Parathyroid adenoma (tissue), 2 donors: ENCODE measurements around the gene SLC6A16.

Experiments used
- H2AFZ ChIP-seq: fragments of 300-600 bp; sonication (generic); one replicate; pipeline ENCODE4 v1.7.0; 2017; ENCODE audit warnings: antibody characterized with exemption, mild to moderate bottlenecking
- H3K27ac ChIP-seq: fragments of 300-600 bp; sonication (generic); one replicate; pipeline ENCODE4 v1.7.0; 2017
- H3K27me3 ChIP-seq: fragments of 300-600 bp; sonication (generic); one replicate; pipeline ENCODE4 v1.7.0; 2017; ENCODE audit warnings: low read length; ENCODE audit not compliant: control insufficient read depth, insufficient read depth
- H3K36me3 ChIP-seq: fragments of 300-600 bp; sonication (generic); one replicate; pipeline ENCODE4 v1.7.0; 2017; ENCODE audit warnings: low read length; ENCODE audit not compliant: control insufficient read depth, insufficient read depth
- H3K4me1 ChIP-seq: fragments of 300-600 bp; sonication (generic); one replicate; pipeline ENCODE4 v1.7.0; 2017; ENCODE audit warnings: control low read depth
- H3K4me2 ChIP-seq: fragments of 300-600 bp; sonication (generic); one replicate; pipeline ENCODE4 v1.7.0; 2017; ENCODE audit warnings: low read length
- H3K4me3 ChIP-seq: fragments of 300-600 bp; sonication (generic); one replicate; pipeline ENCODE4 v1.7.0; 2017; ENCODE audit warnings: low read depth, low read length
- H3K79me2 ChIP-seq: fragments of 300-600 bp; sonication (generic); one replicate; pipeline ENCODE4 v1.7.0; 2017; ENCODE audit warnings: control low read depth
- H3K9ac ChIP-seq: fragments of 300-600 bp; sonication (generic); one replicate; pipeline ENCODE4 v1.7.0; 2017; ENCODE audit warnings: mild to moderate bottlenecking
- H3K9me3 ChIP-seq: fragments of 300-600 bp; sonication (generic); one replicate; pipeline ENCODE4 v1.7.0; 2017; ENCODE audit warnings: low read length; ENCODE audit not compliant: control insufficient read depth
- TF ChIP-seq, protein P1 (sequence below): fragments of 300-600 bp; sonication (generic); IDR thresholded peaks from one replicate; pipeline ENCODE4 v1.7.0; 2017; ENCODE audit warnings: antibody characterized with exemption, mild to moderate bottlenecking
- donor health status: primary hyperparathyroidism.

SLC6A16 gene

GRCh38 chr19:49337267-49338022 lies 12.5 kb upstream of the SLC6A16 start:
- H3K9me3 ChIP-seq, result no peaks in the 10 kb centered on the region
- no peak overlapping the region for H3K27ac ChIP-seq
- TF ChIP-seq, protein P1, sequence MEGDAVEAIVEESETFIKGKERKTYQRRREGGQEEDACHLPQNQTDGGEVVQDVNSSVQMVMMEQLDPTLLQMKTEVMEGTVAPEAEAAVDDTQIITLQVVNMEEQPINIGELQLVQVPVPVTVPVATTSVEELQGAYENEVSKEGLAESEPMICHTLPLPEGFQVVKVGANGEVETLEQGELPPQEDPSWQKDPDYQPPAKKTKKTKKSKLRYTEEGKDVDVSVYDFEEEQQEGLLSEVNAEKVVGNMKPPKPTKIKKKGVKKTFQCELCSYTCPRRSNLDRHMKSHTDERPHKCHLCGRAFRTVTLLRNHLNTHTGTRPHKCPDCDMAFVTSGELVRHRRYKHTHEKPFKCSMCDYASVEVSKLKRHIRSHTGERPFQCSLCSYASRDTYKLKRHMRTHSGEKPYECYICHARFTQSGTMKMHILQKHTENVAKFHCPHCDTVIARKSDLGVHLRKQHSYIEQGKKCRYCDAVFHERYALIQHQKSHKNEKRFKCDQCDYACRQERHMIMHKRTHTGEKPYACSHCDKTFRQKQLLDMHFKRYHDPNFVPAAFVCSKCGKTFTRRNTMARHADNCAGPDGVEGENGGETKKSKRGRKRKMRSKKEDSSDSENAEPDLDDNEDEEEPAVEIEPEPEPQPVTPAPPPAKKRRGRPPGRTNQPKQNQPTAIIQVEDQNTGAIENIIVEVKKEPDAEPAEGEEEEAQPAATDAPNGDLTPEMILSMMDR, result no peak
- H3K4me3 ChIP-seq, result no peak overlapping the region
- H3K27me3 ChIP-seq, result no peaks in the 10 kb centered on the region
- no peak overlapping the region for H3K4me2 ChIP-seq
- no peak overlapping the region for H3K9ac ChIP-seq
- H3K36me3 ChIP-seq, result no peaks in the 10 kb centered on the region
- peaks cover 6% of the 10 kb centered on the region for H3K4me1 ChIP-seq
- no peaks in the 10 kb centered on the region for H3K79me2 ChIP-seq
- no peak overlapping the region for H2AFZ ChIP-seq

DNA sequence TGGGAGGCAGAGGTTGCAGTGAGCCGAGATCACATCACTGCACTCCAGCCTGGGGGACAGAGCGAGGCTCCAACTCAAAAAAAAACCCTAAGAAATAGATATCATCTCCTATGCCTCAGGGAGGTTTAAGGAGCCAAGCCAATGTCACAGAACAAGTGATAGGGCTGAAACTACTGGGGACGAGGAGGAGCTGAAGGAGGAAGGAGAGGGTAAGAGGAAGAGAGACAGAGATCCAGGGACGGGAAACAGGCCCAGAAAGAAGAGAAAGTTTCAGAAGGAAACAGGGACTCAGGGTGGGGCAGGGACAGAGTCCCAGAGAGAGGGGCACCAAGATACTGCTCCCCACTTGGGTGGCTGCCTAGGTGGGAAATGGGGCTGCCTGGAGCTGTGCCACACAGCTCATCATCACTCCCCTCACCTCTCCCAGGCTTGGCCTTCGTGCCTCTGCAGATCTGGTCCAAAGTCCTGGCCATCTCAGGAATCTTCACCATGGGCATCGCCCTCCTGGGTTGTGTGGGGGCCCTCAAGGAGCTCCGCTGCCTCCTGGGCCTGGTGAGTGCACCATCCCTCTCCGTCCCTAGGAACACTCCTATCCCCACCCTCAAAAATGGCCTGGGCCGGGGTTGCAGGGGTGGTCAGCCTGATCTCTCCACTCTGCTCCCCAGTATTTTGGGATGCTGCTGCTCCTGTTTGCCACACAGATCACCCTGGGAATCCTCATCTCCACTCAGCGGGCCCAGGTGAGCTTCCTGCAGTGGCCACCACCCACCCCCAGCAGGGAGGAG lies 11.7 kb upstream of the SLC6A16 start:
- H3K27ac ChIP-seq, result no peak overlapping the region
- no peaks in the 10 kb centered on the region for H3K27me3 ChIP-seq
- H3K9me3 ChIP-seq, result no peaks in the 10 kb centered on the region
- peaks cover 6% of the 10 kb centered on the region for H3K4me1 ChIP-seq
- H3K4me2 ChIP-seq, result no peak overlapping the region
- TF ChIP-seq, protein P1, result no peak
- no peak overlapping the region for H2AFZ ChIP-seq
- no peak overlapping the region for H3K4me3 ChIP-seq
- H3K79me2 ChIP-seq, result no peaks in the 10 kb centered on the region
- no peak overlapping the region for H3K9ac ChIP-seq
- no peaks in the 10 kb centered on the region for H3K36me3 ChIP-seq

- no peak overlapping the region for H3K27ac ChIP-seq
- no peaks in the 10 kb centered on the region for H3K9me3 ChIP-seq
- no peak overlapping the region for H3K9ac ChIP-seq
- no peaks in the 10 kb centered on the region for H3K79me2 ChIP-seq
- peaks cover 6% of the 10 kb centered on the region for H3K4me1 ChIP-seq
- no peak overlapping the region for H3K4me3 ChIP-seq
- H3K4me2 ChIP-seq, result no peak overlapping the region
- no peaks in the 10 kb centered on the region for H3K27me3 ChIP-seq
- no peak overlapping the region for H2AFZ ChIP-seq
- H3K36me3 ChIP-seq, result no peaks in the 10 kb centered on the region
- TF ChIP-seq, protein P1, result no peak
Measured at GRCh38 chr19:49335784-49336481, 10.9 kb upstream of the SLC6A16 start.

DNA sequence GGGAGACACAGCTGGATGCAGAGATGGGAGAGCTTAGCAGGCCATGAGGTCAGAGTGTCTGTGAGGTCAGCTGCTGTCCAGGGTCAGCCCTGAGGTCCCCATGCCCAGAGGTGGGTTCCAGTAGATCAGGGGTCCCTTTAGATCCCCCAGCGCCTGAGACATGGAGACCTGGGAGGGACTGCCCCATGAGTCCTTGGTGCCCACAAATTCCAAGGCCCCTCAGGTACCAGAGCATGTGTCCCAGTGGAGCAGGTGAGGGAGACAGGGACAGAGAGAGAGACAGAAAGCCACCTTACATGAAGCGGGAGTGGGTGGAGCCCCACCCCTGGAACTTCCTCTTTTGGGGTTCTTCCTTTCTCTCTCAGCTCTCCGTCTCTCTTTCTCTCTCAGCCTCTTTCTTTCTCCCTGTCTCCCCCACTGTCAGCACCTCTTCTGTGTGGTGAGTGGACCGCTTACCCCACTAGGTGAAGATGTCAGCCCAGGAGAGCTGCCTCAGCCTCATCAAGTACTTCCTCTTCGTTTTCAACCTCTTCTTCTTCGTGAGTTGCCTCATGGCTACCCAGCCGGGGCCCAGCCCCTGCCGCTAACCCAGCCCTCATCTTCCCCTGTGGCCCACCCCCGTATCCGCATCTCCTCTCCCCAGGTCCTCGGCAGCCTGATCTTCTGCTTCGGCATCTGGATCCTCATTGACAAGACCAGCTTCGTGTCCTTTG lies 10.2 kb upstream of the SLC6A16 start, which contains the start of gene CD37:
Gene CD37 (plus strand): TSS at position 336 of the 713 bp plus-strand sequence. CDS start 135 bp downstream, at position 471.
- no peak within 1 kb of the TSS for H2AFZ ChIP-seq
- H3K4me2 ChIP-seq, result no peak within 1 kb of the TSS
- no peaks in the 10 kb centered on the region for H3K9me3 ChIP-seq
- H3K4me1 ChIP-seq, result peaks cover 6% of the 10 kb centered on the region
- no peak within 1 kb of the TSS for H3K4me3 ChIP-seq
- no peak within 1 kb of the TSS for H3K9ac ChIP-seq
- H3K79me2 ChIP-seq, result no peaks in the 10 kb centered on the region
- TF ChIP-seq, protein P1, result no peak
- no peak within 1 kb of the TSS for H3K27ac ChIP-seq
- no peaks in the 10 kb centered on the region for H3K36me3 ChIP-seq
- H3K27me3 ChIP-seq, result no peaks in the 10 kb centered on the region
